CD4-positive, alpha-beta T cell treated with Interleukin-1 beta for 1 hour (primary cell): ENCODE results near the gene NIPAL1.

Source experiments
- DNase-seq, 2 donors: peaks; one replicate each; pipeline ENCODE4 v3.0.0-alpha.2; 2020 to 2022

The NIPAL1 gene

GRCh38 chr4:48028696-48029095, 12.1 kb downstream of the NIPAL1 start:
- no peak for DNase-seq

GRCh38 chr4:48030470-48030869, 13.9 kb downstream of the NIPAL1 start:
- DNase-seq = no peak

GRCh38 chr4:48031802-48032525, 15.4 kb downstream of the NIPAL1 start:
- DNase-seq = no peak

GRCh38 chr4:48032721-48033120, 16.1 kb downstream of the NIPAL1 start:
- DNase-seq = no peak

GRCh38 chr4:48033412-48033811, 16.8 kb downstream of the NIPAL1 start:
- DNase-seq = no peak

- DNase-seq = peak; percentile 66 to 69
These were observed 17.3 kb downstream of the NIPAL1 start for GRCh38 chr4:48033825-48034413.

GRCh38 chr4:48035952-48036351, 19.4 kb downstream of the NIPAL1 start:
- no peak for DNase-seq

- DNase-seq = no peak
These were observed 20.5 kb downstream of the NIPAL1 start for GRCh38 chr4:48037117-48037462.

- DNase-seq = no peak
These were observed 22.1 kb downstream of the NIPAL1 start for GRCh38 chr4:48038666-48039065.

GRCh38 chr4:48039561-48039960, 23.0 kb downstream of the NIPAL1 start:
- DNase-seq = no peak

GRCh38 chr4:48041535-48042137, 25.1 kb downstream of the NIPAL1 start:
- DNase-seq = no peak

- DNase-seq = no peak
These were observed 26.4 kb downstream of the NIPAL1 start for GRCh38 chr4:48042979-48043461.

GRCh38 chr4:48043504-48043903, 26.9 kb downstream of the NIPAL1 start:
- no peak for DNase-seq

GRCh38 chr4:48044298-48044697, 27.7 kb downstream of the NIPAL1 start:
- DNase-seq = no peak

GRCh38 chr4:48046059-48046458, 29.5 kb downstream of the NIPAL1 start:
- DNase-seq = no peak

- peak; percentile 53 to 60 for DNase-seq
These were observed 30.9 kb downstream of the NIPAL1 start for GRCh38 chr4:48047421-48047844.

- no peak for DNase-seq
These were observed 31.3 kb downstream of the NIPAL1 start for GRCh38 chr4:48047896-48048295.

- DNase-seq = no peak
These were observed 32.9 kb downstream of the NIPAL1 start for GRCh38 chr4:48049483-48049882.

- no peak for DNase-seq
These were observed 34.5 kb downstream of the NIPAL1 start for GRCh38 chr4:48051078-48051477.

- no peak for DNase-seq
These were observed 42.3 kb downstream of the NIPAL1 start for GRCh38 chr4:48058617-48059530.

GRCh38 chr4:48064349-48064748, 47.8 kb downstream of the NIPAL1 start:
- no peak for DNase-seq

GRCh38 chr4:48065587-48066052, 49.0 kb downstream of the NIPAL1 start:
- DNase-seq = no peak

- no peak for DNase-seq
These were observed 51.0 kb downstream of the NIPAL1 start for GRCh38 chr4:48067536-48067935.
